ENCODE results near the gene SGO1. TPM values are rescaled to one million over a fixed set of nuclear protein-coding genes. Genes with fewer than 3 reads are reported as not detected.
"Not testable (repeated sequence)": the region's sequence is repeated elsewhere in the genome, so short reads cannot be mapped to it uniquely, and the experiment has no call there.

SGO1 gene
- 30.0 and 33.5 TPM in 2 replicates for total RNA-seq (2014; rRNA removed; shearing (Covaris generic))

- DNase-seq (ENCODE audit: low spot score), result peak; percentile 97
Observed at GRCh38 chr3:20185679-20186599, at the start of gene SGO1. SGO1 (minus strand) TSS chr3:20186206; CDS start chr3:20184027, 2,179 bp downstream.

GRCh38 chr3:20235796-20236195 lies 49.8 kb upstream of the SGO1 start:
- DNase-seq (ENCODE audit: low spot score), result no peak

GRCh38 chr3:20232906-20233780 lies 47.1 kb upstream of the SGO1 start:
- DNase-seq (ENCODE audit: low spot score), result no peak

GRCh38 chr3:20230954-20231353 lies 44.9 kb upstream of the SGO1 start:
- no peak for DNase-seq (ENCODE audit: low spot score)

- DNase-seq (ENCODE audit: low spot score), result peak; percentile 71
Observed at GRCh38 chr3:20225769-20226168, 39.8 kb upstream of the SGO1 start.

- DNase-seq (ENCODE audit: low spot score), result no peak
Observed at GRCh38 chr3:20222274-20222673, 36.3 kb upstream of the SGO1 start.

GRCh38 chr3:20218215-20218614 lies 32.2 kb upstream of the SGO1 start:
- DNase-seq (ENCODE audit: low spot score), result no peak

GRCh38 chr3:20215636-20216035 lies 29.6 kb upstream of the SGO1 start:
- DNase-seq (ENCODE audit: low spot score), result no peak

GRCh38 chr3:20213491-20213890 lies 27.5 kb upstream of the SGO1 start:
- DNase-seq (ENCODE audit: low spot score), result not testable (repeated sequence)

- not testable (repeated sequence) for DNase-seq (ENCODE audit: low spot score)
Observed at GRCh38 chr3:20207945-20208344, 21.9 kb upstream of the SGO1 start.

GRCh38 chr3:20205898-20206297 lies 19.9 kb upstream of the SGO1 start:
- not testable (repeated sequence) for DNase-seq (ENCODE audit: low spot score)

- DNase-seq (ENCODE audit: low spot score), result no peak
Observed at GRCh38 chr3:20201143-20201542, 15.1 kb upstream of the SGO1 start.

- no peak for DNase-seq (ENCODE audit: low spot score)
Observed at GRCh38 chr3:20197775-20198174, 11.8 kb upstream of the SGO1 start.

GRCh38 chr3:20194793-20195460 lies 8.9 kb upstream of the SGO1 start:
- DNase-seq (ENCODE audit: low spot score), result no peak

GRCh38 chr3:20190991-20191390 lies 5.0 kb upstream of the SGO1 start:
- DNase-seq (ENCODE audit: low spot score), result no peak

GRCh38 chr3:20186600-20187004 lies 596 bp upstream of the SGO1 start:
- no peak for DNase-seq (ENCODE audit: low spot score)

- peak; percentile 33 for DNase-seq (ENCODE audit: low spot score)
Observed at GRCh38 chr3:20185331-20185678, 701 bp downstream of the SGO1 start.

- no peak for DNase-seq (ENCODE audit: low spot score)
Observed at GRCh38 chr3:20182206-20182605, 3.8 kb downstream of the SGO1 start.

- no peak for DNase-seq (ENCODE audit: low spot score)
Observed at GRCh38 chr3:20181276-20181675, 4.7 kb downstream of the SGO1 start.

- no peak for DNase-seq (ENCODE audit: low spot score)
Observed at GRCh38 chr3:20173844-20174410, 12.1 kb downstream of the SGO1 start.

- DNase-seq (ENCODE audit: low spot score), result no peak
Observed at GRCh38 chr3:20161714-20162113, 24.3 kb downstream of the SGO1 start.

GRCh38 chr3:20160230-20160629 lies 25.8 kb downstream of the SGO1 start:
- no peak for DNase-seq (ENCODE audit: low spot score)

Measured in A172 (cell line).